ENCODE results near the gene KRT74.

- TF ChIP-seq CTCF (conservative IDR thresholded peaks at IDR 0.05; ENCODE audit: low read length) (no peak), EZH2phosphoT487 (IDR thresholded peaks at IDR 0.05; ENCODE audit: borderline replicate concordance, low read depth, low read length) (no peak)
Measured at GRCh38 chr12:52598966-52599365, 25.3 kb upstream of the KRT74 start.
